Measurements from ENCODE around the gene MED27.

GRCh38 chr9:131977109-131977838 is 102.4 kb downstream of the MED27 start:
- TF ChIP-seq CTCF (IDR thresholded peaks at IDR 0.05; ENCODE audit: borderline replicate concordance, extremely low read depth, low read length, poor library complexity, severe bottlenecking): no peak
- TF ChIP-seq EZH2 (IDR thresholded peaks at IDR 0.05; ENCODE audit: borderline replicate concordance, low read depth, low read length, severe bottlenecking): no peak

Data from DND-41 (cell line).